ENCODE measurements around the gene LACTB. TPM values are rescaled to one million over a fixed set of nuclear protein-coding genes. Genes with fewer than 3 reads are reported as not detected.
"Not testable (repeated sequence)": the region's sequence is repeated elsewhere in the genome, so short reads cannot be mapped to it uniquely, and the experiment has no call there.

Gene LACTB
- total and polyA plus RNA-seq, 2 of the 4 experiments (the other 2 are of a cell fraction) = 12.9 to 32.7 TPM

GRCh38 chr15:63104727-63105126 lies 16.9 kb upstream of the LACTB start:
- CTCF ChIA-PET = interaction anchor here (1.2 kb wide), 1 partner anchor 11 kb away, joined by 5 read pairs; no protein-coding TSS in a partner anchor
- Histone ChIP-seq H3K9me3 (ENCODE audit: control insufficient read depth, insufficient read depth, low read length) (peaks cover 5% of the 10 kb centered on the region), H3K27ac (ENCODE audit: insufficient read depth, low read length) (no peak overlapping the region), H2AFZ (replicated peaks; ENCODE audit: low read length, poor library complexity) (no peak overlapping the region), H2BK20ac (ENCODE audit: low read depth, low read length) (peak overlapping the region; percentile 87), H3K36me3 (ENCODE audit: control insufficient read depth, insufficient read depth, low read length) (no peaks in the 10 kb centered on the region), H3K56ac (ENCODE audit: extremely low read depth, insufficient read depth, low read length) (no peak overlapping the region), H3K23ac (ENCODE audit: low read depth, low read length) (no peak overlapping the region), H3K18ac (ENCODE audit: low read depth, low read length) (peak overlapping the region; percentile 40; the same call in 1 of the 2 replicates), H3K9me1 (ENCODE audit: insufficient read depth, low read length) (peaks cover 5% of the 10 kb centered on the region), H2AK5ac (ENCODE audit: low read depth, low read length) (peak overlapping the region; percentile 46; the same call in 1 of the 2 replicates), H2BK15ac (ENCODE audit: low read depth, low read length) (peak overlapping the region; percentile 74), H2BK5ac (ENCODE audit: low read depth, low read length, poor library complexity, severe bottlenecking) (peak overlapping the region; percentile 56), H3K14ac (replicated peaks; ENCODE audit: low read depth, low read length) (no peak overlapping the region), H3K4me3 (ENCODE audit: insufficient read depth, low read depth, low read length) (no peak overlapping the region), H3K9ac (ENCODE audit: low read depth, low read length) (no peak overlapping the region), H3K27me3 (ENCODE audit: control insufficient read depth, insufficient read depth, low read length) (no peaks in the 10 kb centered on the region), H3K4me1 (ENCODE audit: control insufficient read depth, insufficient read depth, low read length) (peaks cover 9% of the 10 kb centered on the region), H3K79me1 (ENCODE audit: low read depth in 1 of 2, low read length in 2 of 2) (peaks cover 0 to 7% of the 10 kb centered on the region in 2 experiments; a peak in 2 of 4 replicates), H3K4ac (ENCODE audit: low read depth, low read length) (peak overlapping the region; percentile 72; the same call in 1 of the 2 replicates), H2AK9ac (replicated peaks; ENCODE audit: low read depth, low read length, poor library complexity) (no peak overlapping the region), H3K4me2 (ENCODE audit: low read depth, low read length) (no peak overlapping the region), H4K20me1 (ENCODE audit: insufficient read depth, low read length) (no peaks in the 10 kb centered on the region), H2BK120ac (ENCODE audit: low read depth, low read length) (peak overlapping the region; percentile 82), H4K5ac (ENCODE audit: low read depth, low read length) (peak overlapping the region; percentile 28; the same call in 1 of the 2 replicates), H4K91ac (ENCODE audit: insufficient read depth, low read depth, low read length) (peak overlapping the region; percentile 78; the same call in 1 of the 2 replicates), H4K8ac (ENCODE audit: low read depth in 2 of 2, low read length in 2 of 2) (peak overlapping the region in 1 of 2 experiments; percentile 53; a peak in 3 of 4 replicates)
- dilution Hi-C loops (cut with HindIII; ENCODE audit: low sequenced_read_pairs, unreplicated experiment) = no loop called here
- DNase-seq = peak; percentile 53
- TF ChIP-seq MXI1 (IDR thresholded peaks at IDR 0.05; ENCODE audit: borderline replicate concordance, low read depth, low read length) (no peak), POLR2A (IDR thresholded peaks at IDR 0.05; ENCODE audit: low read depth, low read length) (no peak), RFX5 (IDR thresholded peaks at IDR 0.05; ENCODE audit: low read depth, low read length) (no peak), ELK1 (IDR thresholded peaks at IDR 0.05; ENCODE audit: borderline replicate concordance, low read depth, low read length) (no peak), NFE2L2 (IDR thresholded peaks at IDR 0.05; ENCODE audit: low read depth, low read length) (no peak), CEBPB (IDR thresholded peaks at IDR 0.05; ENCODE audit: low read depth, low read length) (peak; percentile 75)
- no TSS peak for BruUV-seq (replicated peaks)
- in situ Hi-C loops (cut with MboI; ENCODE audit: low sequenced_read_pairs) = no loop called here
- intact Hi-C loops (cut with micrococcal nuclease) = no loop called here
- WGBS, 2 experiments (ENCODE audit: extremely low coverage in 2 of 2, insufficient read length in 1 of 2) = 75% methylated on average over 2 of the region's 7 CpGs; no CpG with 5 or more reads in 1 of the 2 experiments
- ATAC-seq (ENCODE audit: low read depth) = no peak
- POLR2A ChIA-PET (ENCODE audit: unreplicated experiment) = no interaction called here

- Histone ChIP-seq H4K8ac (ENCODE audit: low read depth in 2 of 2, low read length in 2 of 2) (peak overlapping the region in 1 of 2 experiments; percentile 53; a peak in 1 of 4 replicates), H2BK120ac (ENCODE audit: low read depth, low read length) (peak overlapping the region; percentile 96), H2BK15ac (ENCODE audit: low read depth, low read length) (0 out of 3 replicates have a peak overlapping the region, but pooled peaks have one; percentile 80), H3K4ac (ENCODE audit: low read depth, low read length) (peak overlapping the region; percentile 72; the same call in 1 of the 2 replicates), H2AK5ac (ENCODE audit: low read depth, low read length) (peak overlapping the region; percentile 99), H2BK20ac (ENCODE audit: low read depth, low read length) (peak overlapping the region; percentile 87), H2BK5ac (ENCODE audit: low read depth, low read length, poor library complexity, severe bottlenecking) (peak overlapping the region; percentile 56), H4K91ac (ENCODE audit: insufficient read depth, low read depth, low read length) (peak overlapping the region; percentile 78)
- H3K27ac ChIP-seq (ENCODE audit: insufficient read depth, low read length); H3K4me3 ChIP-seq (ENCODE audit: insufficient read depth, low read depth, low read length); POLR2A ChIA-PET (ENCODE audit: unreplicated experiment); H3K27me3 ChIP-seq (ENCODE audit: control insufficient read depth, insufficient read depth, low read length); H3K79me1 ChIP-seq (ENCODE audit: low read depth in 1 of 2, low read length in 2 of 2); H3K4me1 ChIP-seq (ENCODE audit: control insufficient read depth, insufficient read depth, low read length); H3K18ac ChIP-seq (ENCODE audit: low read depth, low read length); H3K56ac ChIP-seq (ENCODE audit: extremely low read depth, insufficient read depth, low read length); H3K14ac ChIP-seq (replicated peaks; ENCODE audit: low read depth, low read length); H3K9me3 ChIP-seq (ENCODE audit: control insufficient read depth, insufficient read depth, low read length); CTCF ChIA-PET; H3K4me2 ChIP-seq (ENCODE audit: low read depth, low read length); H3K9ac ChIP-seq (ENCODE audit: low read depth, low read length); H3K9me1 ChIP-seq (ENCODE audit: insufficient read depth, low read length); H2AFZ ChIP-seq (replicated peaks; ENCODE audit: low read length, poor library complexity); dilution Hi-C loops (cut with HindIII; ENCODE audit: low sequenced_read_pairs, unreplicated experiment); H2AK9ac ChIP-seq (replicated peaks; ENCODE audit: low read depth, low read length, poor library complexity); H3K36me3 ChIP-seq (ENCODE audit: control insufficient read depth, insufficient read depth, low read length); in situ Hi-C loops (cut with MboI; ENCODE audit: low sequenced_read_pairs); H3K23ac ChIP-seq (ENCODE audit: low read depth, low read length); BruUV-seq (replicated peaks); intact Hi-C loops (cut with micrococcal nuclease); H4K5ac ChIP-seq (ENCODE audit: low read depth, low read length); H4K20me1 ChIP-seq (ENCODE audit: insufficient read depth, low read length); ATAC-seq (ENCODE audit: low read depth); DNase-seq: not testable (repeated sequence)
- 87% methylated on average over 5 of the region's 8 CpGs; no CpG with 5 or more reads in 1 of the 2 experiments for whole genome bisulfite sequencing, 2 experiments (ENCODE audit: extremely low coverage in 2 of 2, insufficient read length in 1 of 2)
Measured at GRCh38 chr15:63105354-63105753, 16.3 kb upstream of the LACTB start.

Data from IMR-90 (cell line).